NCI-H1092 treated with DMSO at 0.1 percent for 48 hours (cell line): ENCODE results near the gene DHX29.

Experiments
- DNase-seq: peaks from one replicate; lab custom pipeline; 2025; lab: John Stamatoyannopoulos, UW

Gene DHX29

GRCh38 chr5:55313870-55314617 is 6.5 kb upstream of the DHX29 start:
- DNase-seq: no peak

DNA sequence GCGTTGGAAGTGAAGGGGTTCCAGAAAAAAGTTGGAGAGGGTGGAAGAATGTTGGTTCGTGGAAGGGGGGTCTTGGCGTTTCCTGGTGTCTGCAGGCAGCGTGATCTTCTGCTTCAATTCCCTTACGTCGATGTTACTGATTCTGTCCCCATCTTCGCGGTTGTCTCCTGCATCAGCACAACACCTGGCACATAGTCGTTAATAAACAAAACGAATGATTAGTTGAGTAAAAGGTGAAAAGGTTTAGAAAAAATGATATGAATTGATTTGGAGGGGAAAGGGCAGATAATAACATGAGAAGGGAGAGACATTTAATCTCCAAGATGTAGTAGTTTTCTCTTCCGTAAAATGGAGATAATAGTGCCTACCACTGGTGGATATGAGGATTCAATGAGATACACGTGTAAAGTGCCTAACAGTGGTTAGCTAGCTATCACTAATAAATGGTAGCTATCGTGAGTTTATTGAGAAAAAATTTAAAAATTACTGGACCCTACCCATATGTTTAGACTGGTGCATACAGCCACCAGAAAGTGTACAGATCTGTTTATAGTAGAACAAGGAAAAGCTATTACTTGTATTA is 851 bp upstream of the DHX29 start:
- peak; percentile 42 for DNase-seq

GRCh38 chr5:55306641-55307382 is 682 bp downstream of the DHX29 start:
- DNase-seq: no peak

GRCh38 chr5:55305345-55305744 is 2.1 kb downstream of the DHX29 start:
- DNase-seq: no peak

DNA sequence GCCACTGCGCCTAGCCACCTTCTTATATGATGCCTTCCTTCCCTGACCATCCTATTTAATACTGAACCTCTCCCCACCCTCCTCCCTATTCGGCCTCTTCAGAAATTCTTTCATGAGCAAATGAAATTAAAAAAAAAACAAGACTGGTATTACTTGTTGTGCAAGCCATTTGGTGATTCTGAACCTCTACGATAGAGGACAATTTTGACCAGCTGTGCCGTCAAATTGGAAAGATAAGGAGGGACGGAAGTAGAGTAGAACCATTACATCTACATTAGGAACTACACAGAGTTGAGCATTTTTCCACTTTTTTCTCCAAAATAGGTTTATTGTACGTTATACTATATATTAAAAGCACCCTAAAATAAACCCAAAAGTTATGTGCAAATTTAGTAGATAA is 2.9 kb downstream of the DHX29 start:
- DNase-seq: no peak

GRCh38 chr5:55303238-55303690 is 4.2 kb downstream of the DHX29 start:
- no peak for DNase-seq

- no peak for DNase-seq
Observed at GRCh38 chr5:55300890-55301289, 6.6 kb downstream of the DHX29 start.

GRCh38 chr5:55294935-55295334 is 12.6 kb downstream of the DHX29 start:
- no peak for DNase-seq

DNA sequence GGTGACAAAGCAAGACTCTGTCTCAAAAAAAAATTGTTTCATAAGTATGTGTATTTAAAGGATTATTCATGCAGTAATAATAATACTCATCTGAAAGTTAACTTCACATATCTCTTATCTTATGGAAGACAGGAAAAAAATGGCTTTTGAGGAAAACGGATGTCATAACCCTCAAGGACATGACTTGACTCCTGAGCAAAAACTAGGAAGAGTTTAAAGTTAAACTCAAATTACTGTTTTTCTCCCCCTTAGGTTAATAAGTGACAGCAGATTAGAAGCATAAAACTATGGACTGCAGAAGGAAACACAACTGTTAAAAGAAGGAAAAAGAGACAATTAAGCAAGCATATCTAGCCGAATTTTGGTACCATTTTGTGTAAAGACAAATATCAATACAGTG is 16.5 kb downstream of the DHX29 start:
- DNase-seq: no peak

DNA sequence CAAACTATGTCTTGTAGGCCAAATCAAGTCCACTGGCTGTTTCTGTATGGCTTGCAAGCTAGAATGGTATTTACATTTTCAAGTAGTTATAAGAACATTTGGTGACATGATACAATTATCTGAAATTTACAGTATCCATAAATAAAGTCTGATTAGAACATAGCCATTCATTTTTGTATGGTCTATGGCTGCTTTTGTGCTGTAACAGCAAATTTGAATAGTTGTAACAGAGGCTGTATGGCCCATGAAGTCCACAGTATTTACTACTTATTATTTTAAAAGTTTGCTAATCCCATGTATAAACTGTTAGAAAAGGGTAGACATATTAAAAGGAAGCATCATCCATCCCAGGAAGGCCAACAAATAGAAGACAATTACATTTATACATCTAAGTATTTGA is 17.7 kb downstream of the DHX29 start:
- DNase-seq: no peak

- no peak for DNase-seq
Observed at GRCh38 chr5:55286411-55286933, 21.0 kb downstream of the DHX29 start.

- no peak for DNase-seq
Observed at GRCh38 chr5:55278778-55279177, 28.7 kb downstream of the DHX29 start.

DNA sequence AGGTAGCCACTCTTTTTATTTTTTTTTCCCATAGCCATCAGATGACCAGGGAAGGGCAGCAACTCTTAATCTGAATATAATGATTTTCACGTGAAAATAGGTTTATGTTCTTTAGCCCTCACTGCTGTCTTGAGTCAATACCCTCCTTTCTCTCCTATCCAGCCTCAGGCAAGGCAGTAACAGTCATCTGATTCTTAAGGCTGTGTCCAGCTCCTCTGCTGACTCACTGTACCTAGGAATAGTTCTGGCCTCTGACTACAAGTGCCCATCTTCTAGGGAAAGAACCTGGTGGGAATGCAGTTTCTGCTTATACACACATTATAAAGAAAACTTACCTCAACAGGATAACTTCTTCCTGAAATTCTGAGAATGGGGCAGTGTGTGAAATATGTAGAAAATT is 30.7 kb downstream of the DHX29 start:
- no peak for DNase-seq

DNA sequence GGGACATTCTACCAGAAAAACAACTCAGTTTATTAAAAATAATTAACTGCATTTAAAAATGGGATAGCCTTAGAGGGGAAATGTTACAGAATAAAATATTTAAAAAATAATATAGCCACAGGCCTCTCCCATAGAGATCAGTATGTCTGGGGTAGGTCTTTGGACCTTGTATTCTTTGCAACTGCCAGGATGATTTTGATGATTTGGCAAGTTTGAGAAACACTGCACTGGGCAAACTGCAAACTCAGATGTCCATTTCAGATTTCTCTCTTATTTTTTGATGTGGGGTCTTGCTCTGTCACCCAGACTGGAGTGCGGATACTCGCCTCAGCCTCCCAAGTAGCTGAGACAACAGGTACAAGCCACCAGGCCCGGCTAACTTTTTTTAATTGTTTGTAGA is 49.2 kb downstream of the DHX29 start:
- DNase-seq: no peak

- DNase-seq: no peak
Observed at GRCh38 chr5:55254802-55255201, 52.7 kb downstream of the DHX29 start.

- no peak for DNase-seq
Observed at GRCh38 chr5:55250064-55250463, 57.4 kb downstream of the DHX29 start.

- DNase-seq: peak; percentile 54
Observed at GRCh38 chr5:55241746-55242145, 65.7 kb downstream of the DHX29 start.

DNA sequence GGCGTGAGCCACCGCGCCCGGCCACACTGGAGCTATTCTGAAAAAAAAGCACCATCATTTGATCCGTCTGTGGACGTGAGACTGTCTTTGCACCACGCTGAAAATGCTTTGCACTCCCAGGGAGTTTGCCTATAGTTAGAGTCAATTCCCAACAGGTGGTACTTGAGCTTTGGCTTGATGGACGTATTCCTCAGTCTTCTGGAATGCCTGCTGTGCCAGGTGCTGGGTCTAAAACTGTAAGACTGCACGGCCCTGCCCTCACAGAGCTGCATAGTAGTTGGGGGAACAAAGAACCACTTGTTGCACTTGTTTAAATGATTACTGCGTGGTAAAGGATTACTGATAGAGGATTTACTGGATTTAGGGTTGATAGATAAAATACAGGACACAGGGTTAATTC is 70.7 kb downstream of the DHX29 start:
- no peak for DNase-seq

DNA sequence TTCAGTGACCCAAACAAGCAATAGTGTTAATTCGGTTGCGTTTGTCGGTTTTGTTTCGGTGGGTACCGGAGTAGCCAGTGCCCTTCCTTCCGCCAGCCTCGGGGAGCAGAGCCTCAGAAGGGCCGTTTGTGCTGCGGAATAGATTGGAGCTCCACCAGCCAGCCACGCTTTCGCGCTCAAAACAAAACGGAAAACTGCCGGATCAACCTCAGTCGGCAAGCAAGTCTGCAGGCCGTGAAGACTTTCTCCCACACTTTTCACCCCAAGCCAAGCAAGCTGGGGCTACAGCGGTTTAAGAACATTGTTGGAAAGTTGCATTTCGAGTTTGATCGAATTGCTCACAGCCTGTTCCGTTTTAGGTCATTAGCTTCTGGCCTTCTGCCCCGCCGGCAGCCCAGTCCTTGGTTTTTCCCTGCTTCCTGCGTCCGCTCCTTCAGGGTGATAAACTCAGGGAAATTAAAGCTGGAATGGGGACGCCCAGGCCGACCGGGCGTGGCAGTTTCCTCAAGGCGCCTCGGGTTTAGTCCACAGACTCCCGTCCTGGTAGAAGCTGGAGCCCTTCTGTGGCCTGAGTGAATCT is 73.3 kb downstream of the DHX29 start:
- peak; percentile 47 for DNase-seq

- DNase-seq: peak; percentile 67
Observed at GRCh38 chr5:55232985-55233928, 74.2 kb downstream of the DHX29 start, which contains the start of gene CCNO. Gene CCNO (minus strand): TSS chr5:55233608. CDS start chr5:55233523, 85 bp downstream.

DNA sequence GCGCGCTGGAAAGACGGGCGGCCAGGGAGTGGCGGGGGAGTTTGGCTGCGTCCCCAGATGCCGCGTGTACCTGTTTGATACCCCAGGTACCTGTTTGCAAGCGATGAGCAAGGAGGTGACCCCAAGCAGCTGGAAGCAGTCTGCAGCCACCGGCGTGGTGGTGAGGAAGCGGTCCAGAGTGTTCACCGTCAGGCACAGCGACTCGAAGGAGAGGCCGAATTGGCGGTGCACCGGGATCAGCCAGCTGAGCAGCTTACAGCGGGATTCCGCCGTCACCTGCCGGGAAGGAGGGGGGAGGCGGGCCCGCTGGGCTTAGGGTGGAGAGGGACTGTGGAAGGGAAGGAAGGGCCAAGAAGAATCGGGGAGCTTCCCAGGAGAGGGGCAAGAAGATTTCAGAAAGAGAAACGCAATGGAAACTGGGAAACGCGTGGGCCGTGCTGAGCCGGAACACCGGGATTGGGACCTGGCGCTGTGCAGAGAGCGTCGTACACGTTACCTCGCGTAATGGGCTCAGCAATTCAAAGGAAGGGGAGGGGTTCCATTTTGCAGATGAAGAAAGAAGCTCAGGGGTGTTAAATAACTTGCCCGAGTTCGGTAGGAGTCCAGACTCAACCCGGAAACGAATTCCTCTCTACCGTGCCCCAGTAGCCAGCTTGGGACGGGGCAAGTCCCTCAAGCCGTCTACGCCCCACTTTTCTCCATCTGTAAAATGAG is 75.1 kb downstream of the DHX29 start:
- DNase-seq: peak; percentile 24
